HepG2 (cell line): Measurements from ENCODE around the gene TXNRD2. TPM values are rescaled to one million over a fixed set of nuclear protein-coding genes. Genes with fewer than 3 reads are reported as not detected.
A peak's percentile ranks its signal among the peaks of the same experiment; 100 is the strongest.

ENCODE experiments used
- ARID3A ChIP-seq: IDR thresholded peaks from 2 replicates; pipeline ENCODE4 v1.6.1; 2012; ENCODE audit warnings: low read depth, low read length, improper control_type of control experiment
- FOSL1 ChIP-seq: sonication (generic); formaldehyde crosslinking; IDR thresholded peaks from 2 replicates; pipeline ENCODE4 v1.9.0; 2021; ENCODE audit warnings: missing genetic modification reagents, borderline replicate concordance
- HMG20A ChIP-seq: IDR thresholded peaks from 2 replicates; pipeline ENCODE4 v1.6.1; 2016; ENCODE audit warnings: borderline replicate concordance
- POGZ ChIP-seq: sonication (generic); formaldehyde crosslinking; IDR thresholded peaks from 2 replicates; pipeline ENCODE4 v1.4.0; 2020; ENCODE audit warnings: mild to moderate bottlenecking, missing genetic modification reagents
- RBM22 ChIP-seq: fragments of 200-400 bp; formaldehyde crosslinking; optimal IDR thresholded peaks from 2 replicates; pipeline ENCODE3; 2017; ENCODE audit warnings: mild to moderate bottlenecking, low read length, moderate library complexity
- REL ChIP-seq: sonication (generic); formaldehyde crosslinking; conservative IDR thresholded peaks from 2 replicates; pipeline ENCODE4 v1.8.0; 2022; ENCODE audit warnings: mild to moderate bottlenecking, missing genetic modification reagents, moderate library complexity
- SNAPC4 ChIP-seq: sonication (generic); formaldehyde crosslinking; IDR thresholded peaks from 2 replicates; pipeline ENCODE4 v1.4.0; 2020; ENCODE audit warnings: mild to moderate bottlenecking, missing genetic modification reagents
- UBTF ChIP-seq: sonication (generic); formaldehyde crosslinking; IDR thresholded peaks from 2 replicates; pipeline ENCODE4 v1.4.0; 2020; ENCODE audit warnings: mild to moderate bottlenecking, missing genetic modification reagents
- ZBED4 ChIP-seq: sonication (generic); formaldehyde crosslinking; IDR thresholded peaks from 2 replicates; pipeline ENCODE4 v1.4.0; 2020; ENCODE audit warnings: missing genetic modification reagents, borderline replicate concordance
- ZIK1 ChIP-seq: sonication (generic); formaldehyde crosslinking; IDR thresholded peaks from 2 replicates; pipeline ENCODE4 v1.5.0; 2020; ENCODE audit warnings: mild to moderate bottlenecking, low read depth, missing genetic modification reagents, borderline replicate concordance
- ZNF512 ChIP-seq: sonication (generic); formaldehyde crosslinking; IDR thresholded peaks from 2 replicates; pipeline ENCODE4 v1.4.0; 2020; ENCODE audit warnings: mild to moderate bottlenecking, missing genetic modification reagents
- ZNF674 ChIP-seq: sonication (generic); formaldehyde crosslinking; IDR thresholded peaks from 2 replicates; pipeline ENCODE4 v1.5.0; 2020; ENCODE audit warnings: low read depth, mild to moderate bottlenecking, missing genetic modification reagents
- polyA plus RNA-seq, 8 experiments: library from polyadenylated mRNA; depleted of rRNA in 3 of 8; stranded (reverse) in 7 of 8; unstranded in 1 of 8; fragments of >200 nt; fragmentation: Illumina TruSeq in 4 of 8; extraction: Trizol in 4 of 8; gene quantifications; 2 replicates each; pipeline versions ENCODE4 v1.2.1 to v1.2.3, GENCODE V29; 2011 to 2016; ENCODE audit warnings: low read depth in 4 of 8, missing spikeins in 1 of 8, mixed read lengths in 1 of 8; ENCODE audit not compliant: insufficient read depth in 1 of 8
- total RNA-seq, 5 experiments: library from RNA; depleted of rRNA; stranded (reverse); fragments of >200 nt; fragmentation: Illumina TruSeq; extraction: Trizol; gene quantifications; 2 replicates each; pipeline ENCODE4 v1.2.3, GENCODE V29; 2016; ENCODE audit warnings: low read depth in 1 of 5

TXNRD2 gene
- total and polyA plus RNA-seq, 2 of the 13 experiments (the other 11 are each of a cell fraction or from before 2014, with no cell fraction given) = 17.5 to 18.6 TPM

- TF ChIP-seq SNAPC4 (CRISPR knock-in tag) (0 out of 2 replicates have a peak, but pooled peaks have one; percentile 43), HMG20A (CRISPR knock-in tag) (no peak), ZBED4 (CRISPR knock-in tag) (no peak), RBM22 (no peak), FOSL1 (CRISPR knock-in tag) (no peak), REL (no peak), ZNF674 (CRISPR knock-in tag) (no peak), UBTF (CRISPR knock-in tag) (no peak; the same call in 1 of the 2 replicates), ZNF512 (CRISPR knock-in tag) (no peak), ZIK1 (no peak), ARID3A (no peak), POGZ (CRISPR knock-in tag) (no peak; the same call in 1 of the 2 replicates)
Measured at GRCh38 chr22:19942157-19943081, 801 bp upstream of the TXNRD2 start (continued).
